CD4-positive, alpha-beta T cell treated with Interleukin-1 beta for 1 hour (primary cell): ENCODE data around the gene HLA-DQA1.
A peak's percentile ranks its signal among the peaks of the same experiment; 100 is the strongest.
"Not testable (repeated sequence)": the region's sequence is repeated elsewhere in the genome, so short reads cannot be mapped to it uniquely, and the experiment has no call there.

ENCODE experiments used
- DNase-seq, 2 donors: peaks; one replicate each; pipeline ENCODE4 v3.0.0-alpha.2; 2020 to 2022

The HLA-DQA1 gene

DNA sequence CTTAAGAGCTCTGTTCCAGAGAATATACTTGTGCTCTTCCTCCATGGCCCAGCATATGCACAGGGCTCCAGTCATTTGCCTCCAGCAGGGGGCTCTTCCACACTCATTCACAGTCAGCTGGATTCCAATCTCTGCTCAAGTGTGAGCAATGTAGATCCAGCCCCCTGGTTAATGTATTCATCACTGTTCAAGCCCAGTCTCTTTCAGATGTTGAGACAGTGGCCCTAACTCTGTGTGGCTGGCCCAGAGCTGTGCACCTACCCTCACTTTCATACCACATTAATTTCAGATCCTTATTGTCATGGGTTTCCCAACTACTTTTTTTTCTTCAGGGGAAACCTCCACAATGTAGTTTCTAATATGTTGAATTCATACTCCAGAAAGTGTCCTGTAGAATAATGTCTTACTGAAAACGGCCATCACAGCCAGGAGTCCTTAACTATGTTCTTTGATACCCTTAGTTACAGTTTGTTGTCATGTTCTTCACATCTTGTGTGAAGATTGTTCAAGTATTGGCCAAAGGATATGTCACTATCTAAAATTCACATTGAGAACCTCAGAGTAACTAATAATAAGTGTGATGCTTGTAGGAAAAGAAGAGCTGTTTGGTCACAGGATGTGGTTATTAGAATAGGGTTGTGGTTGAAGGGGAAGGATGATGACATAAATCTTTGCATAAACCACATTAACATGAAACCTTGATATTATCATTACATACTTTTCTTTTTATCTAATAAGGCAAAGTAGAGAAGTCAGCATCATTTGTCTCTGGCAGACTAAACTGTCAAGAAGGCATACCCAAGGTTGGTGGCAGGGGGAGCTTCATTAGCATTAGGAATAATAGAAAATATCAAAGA is 14.4 kb upstream of the HLA-DQA1 start:
- peak; percentile 83 to 85 for DNase-seq

DNA sequence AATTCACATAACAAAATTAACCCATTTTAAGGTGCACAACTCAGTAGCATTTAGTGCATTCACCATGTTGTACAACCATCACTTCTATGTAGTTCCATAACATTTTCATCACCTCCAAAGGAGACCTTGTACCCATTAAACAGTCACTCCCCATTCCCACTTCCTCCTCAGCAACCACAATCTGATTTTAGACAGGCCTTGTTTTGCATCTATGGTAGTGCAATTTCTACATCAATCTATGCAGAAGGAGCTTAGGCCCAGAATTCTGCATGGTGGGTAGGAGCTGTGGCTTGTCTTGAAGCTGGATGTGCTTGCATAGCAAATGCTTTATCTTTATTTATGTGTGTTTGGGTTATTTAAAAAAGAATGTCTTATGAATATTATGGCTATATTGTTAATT is 13.5 kb upstream of the HLA-DQA1 start:
- DNase-seq: no peak

DNA sequence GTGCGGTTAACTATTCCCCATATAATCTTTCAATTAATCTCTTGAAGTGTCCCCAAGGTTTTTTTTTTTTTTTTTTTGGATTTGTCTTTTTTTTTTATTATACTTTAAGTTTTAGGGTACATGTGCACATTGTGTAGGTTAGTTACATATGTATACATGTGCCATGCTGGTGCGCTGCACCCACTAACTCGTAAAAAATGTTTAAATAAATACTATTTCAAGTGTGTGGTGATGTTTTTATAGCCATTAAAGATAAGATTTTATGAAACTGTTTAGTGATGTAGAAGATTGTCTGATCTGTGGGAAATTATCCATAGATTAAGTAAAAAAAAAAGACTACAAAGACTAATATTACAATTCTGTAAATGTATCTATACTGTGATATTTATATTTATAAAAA is 12.6 kb upstream of the HLA-DQA1 start:
- DNase-seq: no peak

DNA sequence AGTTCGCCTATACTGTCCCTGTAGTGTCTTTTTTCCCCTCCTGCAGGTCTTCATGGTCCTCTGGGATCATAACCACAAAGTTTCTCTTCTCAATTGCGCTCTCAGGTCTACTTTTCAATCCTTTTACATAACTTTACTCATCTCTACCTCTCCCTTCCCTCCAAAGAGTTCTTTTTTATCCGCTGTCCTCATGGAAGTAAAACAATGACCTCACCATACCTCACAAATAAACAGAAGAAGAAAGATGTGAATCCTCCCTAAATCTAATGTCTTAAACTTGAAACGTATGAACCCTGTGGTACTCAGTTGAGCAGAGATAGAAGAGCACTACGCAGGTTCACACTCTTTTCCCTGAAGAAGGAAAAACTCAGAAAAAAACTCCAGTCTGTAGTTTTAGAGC is 12.1 kb upstream of the HLA-DQA1 start:
- no peak for DNase-seq

DNA sequence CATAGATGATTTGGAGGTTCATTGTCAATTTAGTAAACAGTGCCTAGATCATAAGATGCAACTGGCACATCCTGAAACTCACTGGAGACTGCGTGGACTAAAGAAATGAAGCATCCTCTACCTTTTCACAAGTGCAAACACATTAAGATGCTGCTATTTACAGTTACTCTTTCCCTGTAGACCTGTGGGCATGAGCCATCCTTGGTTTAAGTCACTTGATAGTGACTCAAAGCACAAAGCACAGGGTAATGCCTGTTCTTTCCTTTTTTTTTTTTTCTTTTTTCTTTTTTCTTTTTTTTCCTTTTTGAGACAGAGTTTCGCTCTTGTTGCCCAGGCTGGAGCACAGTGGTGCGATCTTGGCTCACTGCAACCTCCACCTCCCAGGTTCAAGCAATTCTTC is 10.0 kb upstream of the HLA-DQA1 start:
- DNase-seq: no peak

DNA sequence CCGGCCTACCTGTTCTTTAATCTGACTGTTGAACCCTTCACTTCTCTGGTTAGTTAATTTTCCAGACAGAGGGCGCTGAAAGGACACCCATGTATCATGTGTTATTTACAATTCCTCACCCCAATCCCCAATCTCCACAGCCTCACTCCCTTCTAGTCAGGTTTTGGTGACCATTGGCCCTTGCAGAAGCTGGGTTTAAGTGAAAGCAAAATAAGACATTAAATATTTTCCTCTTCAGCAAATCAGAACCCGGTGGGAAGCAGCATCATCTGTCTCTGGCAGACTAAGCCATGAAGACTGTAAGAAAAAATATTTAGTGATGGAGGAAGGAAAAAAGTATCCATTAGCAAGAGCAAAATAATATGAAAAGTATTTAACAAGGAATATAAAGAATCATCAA is 9.4 kb upstream of the HLA-DQA1 start:
- peak; percentile 48 to 71 for DNase-seq

DNA sequence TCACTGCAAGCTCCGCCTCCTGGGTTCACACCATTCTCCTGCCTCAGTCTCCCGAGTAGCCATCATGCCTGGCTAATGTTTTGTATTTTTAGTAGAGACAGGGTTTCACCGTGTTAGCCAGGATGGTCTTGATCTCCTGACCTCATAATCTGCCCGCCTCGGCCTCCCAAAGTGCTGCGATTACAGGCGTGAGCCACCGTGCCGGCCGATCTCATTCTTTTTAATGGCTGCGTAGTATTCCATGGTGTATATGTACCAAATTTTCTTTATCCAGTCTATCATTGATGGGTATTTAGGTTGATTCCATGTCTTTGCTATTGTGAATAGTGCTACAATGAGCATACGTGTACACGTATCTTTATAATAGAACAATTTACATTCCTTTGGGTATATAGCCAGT is 7.4 kb upstream of the HLA-DQA1 start:
- not testable (repeated sequence) for DNase-seq

DNA sequence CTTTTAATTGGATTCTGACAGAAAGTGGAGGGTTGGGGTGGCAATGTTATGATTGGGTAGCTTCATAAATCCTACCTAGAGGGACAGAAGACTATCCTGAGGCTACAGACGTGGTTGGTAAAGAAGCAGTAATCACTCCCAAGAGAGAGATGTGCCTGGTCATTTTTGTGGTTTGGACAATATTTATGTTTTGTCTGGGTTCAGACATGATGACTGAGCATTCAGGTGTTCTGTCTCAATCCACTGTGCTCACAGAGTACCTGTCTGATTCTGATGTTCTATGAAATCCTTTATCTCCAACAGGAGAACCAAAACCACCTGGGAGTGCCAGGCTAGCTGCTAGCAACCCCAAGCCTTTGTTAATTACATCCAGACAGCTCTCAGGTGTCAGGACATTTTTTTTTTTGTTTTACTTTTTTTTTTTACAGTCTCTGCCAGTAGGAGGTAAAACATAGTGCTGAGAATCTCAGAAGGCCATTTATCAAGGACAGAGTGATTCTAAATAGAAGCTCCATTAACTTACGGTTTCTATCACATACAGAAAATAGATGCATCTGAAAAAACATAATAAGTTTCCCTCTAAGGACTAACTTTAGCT is 1.6 kb upstream of the HLA-DQA1 start:
- DNase-seq: no peak

DNA sequence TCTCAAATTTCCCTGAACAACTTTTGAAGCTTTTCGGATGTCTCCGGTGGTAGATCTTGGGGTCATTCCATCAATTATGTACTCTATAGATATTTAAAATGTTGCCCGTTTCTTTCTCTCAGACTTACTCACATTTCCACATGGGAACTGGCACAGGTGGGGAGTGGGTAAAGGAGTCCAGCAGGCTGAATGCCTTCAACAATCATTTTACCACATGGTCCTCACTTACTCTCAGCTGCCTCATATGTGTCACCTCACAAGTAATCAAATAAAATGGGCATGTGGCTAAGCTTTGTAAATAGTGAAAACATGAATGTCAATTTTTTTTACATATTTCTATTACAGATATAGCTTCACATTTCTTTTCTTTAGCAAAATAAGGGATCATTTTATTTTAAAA is 677 bp downstream of the HLA-DQA1 start:
- DNase-seq: no peak

DNA sequence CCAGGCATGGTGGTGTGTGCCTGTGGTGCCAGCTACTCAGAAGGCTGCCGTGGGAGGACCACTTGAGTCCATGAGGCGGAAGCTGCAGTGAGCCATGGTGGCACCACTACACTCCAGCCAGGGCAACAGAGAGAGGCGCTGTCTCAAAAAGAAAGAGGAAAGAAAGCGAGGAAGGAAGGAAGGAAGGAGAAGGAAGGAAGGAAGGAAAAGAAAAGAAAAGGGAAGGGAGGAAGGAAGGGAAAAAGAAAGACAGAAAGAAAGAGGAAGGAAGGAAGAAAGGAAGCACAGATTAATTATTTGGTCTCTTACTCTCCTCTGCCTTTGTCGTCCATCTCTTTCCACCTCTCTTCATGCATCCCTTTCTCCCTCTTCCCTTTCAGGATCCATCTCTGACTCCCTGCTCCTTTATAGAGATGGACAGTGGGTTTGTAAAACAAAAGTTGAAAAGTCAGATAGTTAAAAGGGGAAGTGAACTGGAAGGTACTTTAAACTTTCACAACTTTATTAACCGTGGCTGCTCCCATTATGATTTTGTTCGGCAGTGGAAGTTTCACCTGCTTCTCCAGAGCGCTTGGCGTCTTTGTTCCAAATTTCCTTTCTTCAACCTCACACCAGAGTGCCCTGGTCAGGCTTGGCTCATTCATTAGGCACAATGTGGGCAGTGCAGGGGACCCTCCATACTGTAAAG is 1.5 kb downstream of the HLA-DQA1 start:
- DNase-seq: peak in 1 of 2 donors; percentile 47

DNA sequence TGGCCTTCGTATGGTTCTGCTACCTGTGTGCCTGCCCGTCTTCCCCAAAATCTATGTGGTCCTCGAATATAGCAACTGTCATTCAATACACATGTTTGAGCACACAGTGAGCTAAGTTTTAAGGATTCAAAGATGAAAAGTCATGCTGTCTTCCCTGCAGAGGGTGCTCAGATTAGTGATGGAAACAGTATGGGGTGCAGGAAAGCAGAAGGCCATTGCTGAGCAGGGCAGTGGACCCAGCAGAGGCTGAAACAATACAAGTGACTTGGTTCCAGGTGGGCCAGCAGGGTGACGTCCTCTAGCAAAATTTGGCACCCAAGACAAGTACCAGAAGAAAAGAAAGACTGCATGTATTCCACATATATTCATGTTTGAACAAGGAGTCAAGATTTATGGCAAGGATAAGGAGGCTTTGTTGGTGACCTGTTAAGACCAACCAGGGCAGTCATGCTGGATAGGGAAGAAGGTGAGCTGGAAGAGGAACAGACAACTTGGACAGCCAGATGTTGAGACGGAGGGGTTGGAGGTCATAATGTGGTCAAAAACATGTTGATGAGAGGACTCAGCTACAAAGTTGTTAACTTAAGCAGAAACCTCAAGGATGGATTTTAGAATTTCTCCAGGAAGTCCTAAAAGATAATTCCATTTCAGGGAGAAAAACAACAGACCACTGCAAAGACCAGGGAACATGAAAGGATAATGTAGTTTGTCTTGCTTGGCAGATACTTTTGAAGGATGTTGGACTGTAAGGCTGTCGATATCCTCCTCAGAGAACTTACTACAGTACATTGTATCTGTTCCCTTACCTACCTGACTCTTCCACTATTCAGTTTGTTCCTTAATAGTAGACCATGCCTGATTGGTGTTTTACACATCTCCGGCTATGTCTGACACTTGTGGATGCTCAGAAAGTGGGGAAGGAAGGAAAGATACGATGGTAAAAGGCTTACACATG is 2.5 kb downstream of the HLA-DQA1 start:
- no peak for DNase-seq

DNA sequence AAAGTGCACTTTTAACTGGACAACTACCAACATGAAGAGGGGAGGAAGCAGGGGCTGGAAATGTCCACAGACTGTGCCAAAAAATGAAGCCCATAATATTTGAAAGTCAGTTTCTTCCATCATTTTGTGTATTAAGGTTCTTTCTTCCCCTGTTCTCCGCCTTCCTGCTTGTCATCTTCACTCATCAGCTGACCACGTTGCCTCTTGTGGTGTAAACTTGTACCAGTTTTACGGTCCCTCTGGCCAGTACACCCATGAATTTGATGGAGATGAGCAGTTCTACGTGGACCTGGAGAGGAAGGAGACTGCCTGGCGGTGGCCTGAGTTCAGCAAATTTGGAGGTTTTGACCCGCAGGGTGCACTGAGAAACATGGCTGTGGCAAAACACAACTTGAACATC is 3.9 kb downstream of the HLA-DQA1 start:
- no peak for DNase-seq

DNA sequence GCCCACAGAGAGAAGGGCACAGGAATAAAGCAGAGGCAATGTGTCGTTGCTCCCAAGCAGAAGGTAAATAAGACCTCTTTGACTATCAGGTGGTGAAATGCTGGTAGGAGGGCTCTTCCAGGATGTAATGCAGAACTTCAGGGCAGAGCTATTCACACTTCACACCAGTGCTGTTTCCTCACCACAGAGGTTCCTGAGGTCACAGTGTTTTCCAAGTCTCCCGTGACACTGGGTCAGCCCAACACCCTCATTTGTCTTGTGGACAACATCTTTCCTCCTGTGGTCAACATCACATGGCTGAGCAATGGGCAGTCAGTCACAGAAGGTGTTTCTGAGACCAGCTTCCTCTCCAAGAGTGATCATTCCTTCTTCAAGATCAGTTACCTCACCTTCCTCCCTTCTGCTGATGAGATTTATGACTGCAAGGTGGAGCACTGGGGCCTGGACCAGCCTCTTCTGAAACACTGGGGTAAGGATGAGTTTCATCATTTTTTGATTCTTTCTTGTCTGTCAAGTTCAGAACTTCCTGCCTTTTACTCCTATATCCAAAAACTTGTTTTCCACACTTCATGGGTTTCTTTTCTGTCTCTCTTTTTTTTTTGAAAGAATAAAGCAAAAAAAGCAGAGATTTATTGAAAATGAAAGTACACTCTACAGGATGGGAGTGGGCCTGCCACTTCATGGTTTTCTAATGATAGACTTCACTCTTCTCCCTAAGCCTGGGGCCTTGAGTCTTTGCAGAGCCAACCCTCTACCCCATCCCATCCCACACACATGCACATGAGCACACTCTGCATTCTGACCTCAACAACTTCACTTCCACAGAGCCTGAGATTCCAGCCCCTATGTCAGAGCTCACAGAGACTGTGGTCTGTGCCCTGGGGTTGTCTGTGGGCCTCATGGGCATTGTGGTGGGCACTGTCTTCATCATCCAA is 4.8 kb downstream of the HLA-DQA1 start:
- DNase-seq: not testable (repeated sequence)

DNA sequence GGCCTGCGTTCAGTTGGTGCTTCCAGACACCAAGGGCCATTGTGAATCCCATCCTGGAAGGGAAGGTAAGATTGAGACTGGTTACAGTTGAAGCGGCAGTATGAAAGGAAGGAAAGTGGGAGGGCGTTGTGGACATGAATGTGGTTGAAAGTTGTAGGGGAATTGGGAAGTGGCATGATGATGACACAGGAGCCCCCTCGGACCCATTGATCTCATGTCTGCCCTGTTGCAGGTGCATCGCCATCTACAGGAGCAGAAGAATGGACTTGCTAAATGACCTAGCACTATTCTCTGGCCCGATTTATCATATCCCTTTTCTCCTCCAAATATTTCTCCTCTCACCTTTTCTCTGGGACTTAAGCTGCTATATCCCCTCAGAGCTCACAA is 5.5 kb downstream of the HLA-DQA1 start:
- no peak for DNase-seq

DNA sequence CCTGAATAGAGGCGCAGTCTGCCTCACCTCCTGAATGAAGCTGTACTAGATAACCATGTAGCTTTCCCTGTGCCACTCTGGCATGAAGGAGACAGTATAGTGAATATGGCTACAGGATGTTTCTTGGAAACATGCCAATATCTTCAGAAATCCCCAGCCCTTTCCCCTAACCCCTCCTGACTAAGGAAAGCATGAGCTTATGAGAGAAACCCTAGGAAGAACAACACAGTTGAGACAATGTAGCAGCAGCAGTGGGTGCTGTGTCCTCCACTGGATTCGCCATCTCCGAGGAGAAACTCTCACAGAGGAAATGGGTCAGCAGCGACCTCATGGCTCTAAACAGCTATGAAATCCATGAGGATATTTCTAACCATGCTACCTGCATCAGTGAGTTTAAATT is 6.7 kb downstream of the HLA-DQA1 start:
- DNase-seq: no peak

DNA sequence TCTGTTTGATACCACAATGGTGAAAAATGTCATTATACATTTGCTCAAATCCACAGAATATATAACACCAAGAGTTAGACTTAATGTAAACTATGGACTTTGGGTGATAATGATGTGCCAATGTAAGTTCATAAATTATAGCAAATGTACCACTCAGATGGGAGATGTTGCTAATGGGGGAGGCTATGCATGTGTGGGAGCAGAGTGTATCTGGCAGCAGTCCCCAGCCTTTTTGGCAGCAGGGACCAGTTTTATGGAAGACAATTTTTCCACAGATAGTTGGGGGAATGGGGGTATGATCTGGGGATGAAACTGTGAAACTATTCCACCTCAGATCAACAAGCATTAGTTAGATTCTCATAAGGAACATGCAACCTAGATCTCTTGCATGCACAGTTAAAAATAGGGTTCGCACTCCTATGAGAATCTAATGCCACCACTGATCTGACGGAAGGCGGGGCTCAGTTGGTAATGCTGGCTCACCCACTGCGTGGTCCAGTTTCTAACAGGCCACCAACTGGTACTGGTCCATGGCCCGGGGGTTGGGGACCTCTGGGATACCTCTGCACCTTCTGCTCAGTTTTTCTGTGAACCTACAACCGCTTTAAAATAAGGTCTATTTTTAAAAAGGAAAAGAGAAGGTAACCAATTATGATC is 8.0 kb downstream of the HLA-DQA1 start:
- no peak for DNase-seq

DNA sequence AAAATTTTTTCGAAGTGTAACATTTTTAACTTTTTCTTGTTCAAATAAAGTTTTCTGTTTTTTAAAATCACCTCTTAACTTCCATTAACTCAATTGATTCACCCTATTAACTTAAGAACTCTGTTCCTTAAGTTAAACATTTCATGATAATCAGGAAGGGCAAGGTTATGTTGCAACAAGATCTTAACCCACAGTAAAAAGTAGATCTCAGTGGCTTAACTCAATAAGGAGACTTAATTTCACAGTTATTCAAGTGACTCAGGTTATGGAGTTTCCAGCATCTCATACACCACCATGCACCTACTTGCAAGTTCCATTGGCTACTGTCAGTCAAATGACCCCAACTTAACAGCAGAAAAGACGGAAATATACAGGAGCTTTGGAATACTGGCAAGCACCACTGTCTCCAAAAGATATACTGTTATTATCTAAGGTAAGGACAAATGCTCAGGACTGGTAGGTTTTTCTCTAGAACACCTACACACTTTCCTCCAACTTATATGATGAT is 18.1 kb downstream of the HLA-DQA1 start:
- DNase-seq: no peak

DNA sequence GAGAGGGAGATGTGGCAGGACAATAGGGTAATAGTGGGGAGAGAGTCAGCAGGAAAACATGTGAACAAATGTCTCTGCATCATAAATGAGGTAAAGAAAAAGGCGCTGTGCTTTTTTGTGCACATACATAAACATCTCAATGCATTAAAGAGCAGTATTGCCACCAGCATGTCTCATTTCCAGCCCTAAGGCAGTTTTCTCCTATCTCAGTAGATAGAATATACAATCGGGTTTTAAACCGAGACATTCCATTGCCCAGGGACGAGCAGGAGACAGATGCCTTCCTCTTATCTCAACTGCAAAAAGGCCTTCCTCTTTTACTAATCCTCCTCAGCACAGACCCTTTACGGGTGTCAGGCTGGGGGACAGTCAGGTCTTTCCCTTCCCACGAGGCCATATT is 20.1 kb downstream of the HLA-DQA1 start:
- DNase-seq: not testable (repeated sequence)

DNA sequence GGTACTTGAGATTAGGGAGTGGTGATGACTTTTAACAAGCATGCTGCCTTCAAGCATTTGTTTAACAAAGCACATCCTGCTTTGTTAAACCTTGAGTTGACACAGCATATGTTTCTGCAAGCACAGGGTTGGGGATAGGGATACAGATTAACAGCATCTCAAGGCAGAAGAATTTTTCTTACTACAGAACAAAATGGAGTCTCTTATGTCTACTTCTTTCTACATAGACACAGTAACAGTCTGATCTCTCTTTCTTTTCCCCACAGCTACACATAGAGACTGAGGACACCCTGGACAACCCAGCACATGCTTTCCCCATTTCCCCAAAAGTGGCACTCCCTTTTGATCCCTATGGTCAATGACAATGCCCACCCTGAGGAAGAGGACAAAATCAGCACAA is 20.6 kb downstream of the HLA-DQA1 start:
- not testable (repeated sequence) for DNase-seq

DNA sequence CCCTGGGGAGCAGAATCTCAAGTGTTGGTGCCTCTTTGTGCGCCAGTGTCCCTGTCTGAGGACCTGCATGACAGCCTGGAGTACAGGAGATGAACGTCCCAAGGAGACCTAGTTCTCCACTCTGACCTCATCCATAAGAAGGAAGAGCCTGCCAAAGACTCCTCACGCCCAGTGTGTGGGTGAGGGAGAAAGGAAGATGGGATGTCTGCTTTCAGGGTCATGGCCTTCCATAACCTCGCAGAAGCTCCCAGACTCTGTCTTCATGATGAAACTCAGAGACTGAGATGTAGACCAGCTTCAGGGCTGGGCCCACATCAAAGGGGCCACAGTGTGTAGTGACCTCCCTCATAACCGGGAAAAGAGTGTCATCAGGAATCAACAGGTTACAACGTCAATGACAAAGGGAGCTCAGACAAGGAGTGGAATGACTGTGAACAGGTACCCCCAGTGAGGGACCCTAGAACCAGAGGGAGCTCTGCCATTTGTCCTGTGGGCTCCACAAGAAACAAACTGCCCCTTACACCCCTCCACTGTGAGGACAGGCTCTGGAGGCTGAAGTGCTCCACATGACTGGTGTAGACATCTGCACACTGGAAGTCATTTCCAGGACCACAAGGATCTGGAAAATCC is 21.2 kb downstream of the HLA-DQA1 start:
- DNase-seq: no peak
